CD14-positive monocyte (primary cell): Measurements from ENCODE around the gene ANKRD60. TPM values are rescaled to one million over a fixed set of nuclear protein-coding genes. Genes with fewer than 3 reads are reported as not detected.

Experiments used
- DNase-seq, 3 donors: peaks; one replicate each; pipeline ENCODE4 v3.0.0-alpha.2; 2011 to 2022
- H2AFZ ChIP-seq: 2 replicates; pipeline ENCODE4 v1.6.0; 2012; ENCODE audit warnings: mild to moderate bottlenecking, low read depth, low read length, inconsistent platforms; ENCODE audit not compliant: insufficient read depth, poor library complexity, severe bottlenecking
- H3K27ac ChIP-seq, 2 donors: 1 replicate in 1 of 2; 2 replicates in 1 of 2; pipeline ENCODE4 v1.5.1; 2012 to 2013; ENCODE audit warnings: low read length in 2 of 2, control low read depth in 1 of 2, inconsistent platforms in 1 of 2, low read depth in 1 of 2, mild to moderate bottlenecking in 1 of 2
- H3K27me3 ChIP-seq, 2 donors: one replicate each; pipeline versions ENCODE4 v1.6.0 to v1.6.1; 2011 to 2013; ENCODE audit warnings: low read length in 2 of 2; ENCODE audit not compliant: control insufficient read depth in 2 of 2, insufficient read depth in 2 of 2
- H3K36me3 ChIP-seq, 2 donors: replicated peaks in 1 of 2; 1 replicate in 1 of 2; 2 replicates in 1 of 2; pipeline versions ENCODE4 v1.5.1 to v1.6.1; 2012 to 2013; ENCODE audit warnings: low read length in 2 of 2, control low read depth in 1 of 2, inconsistent platforms in 1 of 2, mild to moderate bottlenecking in 1 of 2; ENCODE audit not compliant: insufficient read depth in 2 of 2, control insufficient read depth in 1 of 2
- H3K4me1 ChIP-seq, 2 donors: 1 replicate in 1 of 2; 2 replicates in 1 of 2; pipeline versions ENCODE4 v1.5.1 to v1.6.1; 2012 to 2013; ENCODE audit warnings: low read length in 2 of 2, control low read depth in 1 of 2, inconsistent platforms in 1 of 2, mild to moderate bottlenecking in 1 of 2, moderate library complexity in 1 of 2; ENCODE audit not compliant: insufficient read depth in 2 of 2, control insufficient read depth in 1 of 2
- H3K4me2 ChIP-seq: replicated peaks from 2 replicates; pipeline ENCODE3; 2012; ENCODE audit warnings: low read length, moderate library complexity, mild to moderate bottlenecking; ENCODE audit not compliant: poor library complexity, severe bottlenecking; ENCODE audit errors: extremely low read depth
- H3K4me3 ChIP-seq, 3 experiments: fragments of 200-600 bp in 1 of 3; sonication (generic) in 1 of 3; replicated peaks in 1 of 3; 1 replicate in 2 of 3; 2 replicates in 1 of 3; pipeline ENCODE4 v1.5.1; 2011 to 2013; ENCODE audit warnings: low read length in 3 of 3, mild to moderate bottlenecking in 3 of 3, control low read depth in 2 of 3, low read depth in 2 of 3, inconsistent platforms in 1 of 3, moderate library complexity in 1 of 3
- H3K79me2 ChIP-seq: 2 replicates; pipeline ENCODE4 v1.6.0; 2012; ENCODE audit warnings: mild to moderate bottlenecking, control low read depth, inconsistent platforms, low read length, moderate library complexity; ENCODE audit not compliant: insufficient read depth
- H3K9ac ChIP-seq: 2 replicates; pipeline ENCODE4 v1.6.0; 2017; ENCODE audit warnings: low read length, mild to moderate bottlenecking; ENCODE audit not compliant: insufficient read depth, poor library complexity, severe bottlenecking
- H3K9me3 ChIP-seq, 2 donors: replicated peaks in 1 of 2; 1 replicate in 1 of 2; 2 replicates in 1 of 2; pipeline versions ENCODE4 v1.5.1 to v1.6.1; 2012 to 2013; ENCODE audit warnings: low read length in 2 of 2, control low read depth in 1 of 2; ENCODE audit not compliant: control insufficient read depth in 1 of 2, insufficient read depth in 1 of 2
- H4K20me1 ChIP-seq: 2 replicates; pipeline ENCODE4 v1.6.0; 2012; ENCODE audit warnings: mild to moderate bottlenecking, low read length, control low read depth, moderate library complexity; ENCODE audit not compliant: insufficient read depth
- H3K27ac Mint-ChIP-seq, 7 donors: one replicate each; pipeline ENCODE4 v1.8.0; 2020; ENCODE audit warnings: mild to moderate bottlenecking in 7 of 7, mixed read lengths in 7 of 7, moderate library complexity in 6 of 7, inconsistent platforms in 2 of 7
- H3K27me3 Mint-ChIP-seq, 3 donors: one replicate each; pipeline ENCODE4 v1.8.0; 2021 to 2022; ENCODE audit warnings: low read depth in 3 of 3, mild to moderate bottlenecking in 3 of 3, mixed read lengths in 3 of 3, moderate library complexity in 3 of 3, inconsistent platforms in 1 of 3
- H3K36me3 Mint-ChIP-seq, 2 donors: one replicate each; pipeline ENCODE4 v1.8.0; 2020; ENCODE audit warnings: mixed read lengths in 2 of 2, inconsistent platforms in 1 of 2, mild to moderate bottlenecking in 1 of 2
- H3K4me1 Mint-ChIP-seq: one replicate; pipeline ENCODE4 v1.8.0; 2020; ENCODE audit warnings: mild to moderate bottlenecking, mixed read lengths
- H3K4me3 Mint-ChIP-seq, 2 donors: one replicate each; pipeline ENCODE4 v1.8.0; 2020; ENCODE audit warnings: mild to moderate bottlenecking in 2 of 2, mixed read lengths in 2 of 2, moderate library complexity in 1 of 2
- H3K9me3 Mint-ChIP-seq, 7 donors: one replicate each; pipeline ENCODE4 v1.8.0; 2020 to 2022; ENCODE audit warnings: mixed read lengths in 7 of 7, mild to moderate bottlenecking in 6 of 7, moderate library complexity in 6 of 7, inconsistent platforms in 2 of 7
- CTCF ChIP-seq: fragments of 200-600 bp; IDR thresholded peaks from one replicate; pipeline ENCODE4 v1.8.0; 2022; ENCODE audit warnings: antibody characterized with exemption, mild to moderate bottlenecking
- WGBS: methylation state at CpG from one replicate; pipeline ENCODE4 v1.1.5; 2013; ENCODE audit warnings: missing lambda C conversion rate; ENCODE audit not compliant: insufficient coverage; 5-methylcytosine and 5-hydroxymethylcytosine counted together
- intact Hi-C, 2 donors: fragments of 100-400 bp; cut with micrococcal nuclease; formaldehyde crosslinking; loops; one replicate each; pipeline versions ENCODE4 v1.15.0 to v1.15.1; 2023
- polyA plus RNA-seq, 3 donors: library from polyadenylated mRNA; depleted of rRNA in 1 of 3; unstranded in 2 of 3; stranded (reverse) in 1 of 3; fragments of 300-500 nt in 2 of 3; fragments of >200 nt in 1 of 3; fragmentation: Illumina TruSeq in 2 of 3; gene quantifications; 1 replicate in 2 of 3; 2 replicates in 1 of 3; pipeline ENCODE4 v1.2.3, GENCODE V29; 2012 to 2021

The ANKRD60 gene
- polyA plus RNA-seq, 3 donors: not detected

GRCh38 chr20:58277578-58278472, 49.4 kb upstream of the ANKRD60 start:
- WGBS: 100% methylated on average over 1 of the region's 4 CpGs
- no peak for DNase-seq
- no peak for TF ChIP-seq CTCF

GRCh38 chr20:58277107-58277506, 48.7 kb upstream of the ANKRD60 start:
- WGBS: no CpG with 5 or more reads among the region's 2 CpGs
- peaks cover 0 to 9% (median 5%) of the 10 kb centered on the region in 7 donors for H3K9me3 Mint-ChIP-seq
- no peaks in the 10 kb centered on the region for H3K9me3 ChIP-seq
- peaks cover 70% of the 10 kb centered on the region for H4K20me1 ChIP-seq
- no peaks in the 10 kb centered on the region for H3K79me2 ChIP-seq
- no peak for DNase-seq
- H2AFZ ChIP-seq: no peak overlapping the region
- H3K27me3 ChIP-seq: no peaks in the 10 kb centered on the region
- H3K4me2 ChIP-seq: no peak overlapping the region
- intact Hi-C loops: no loop called here
- TF ChIP-seq CTCF: no peak
- no peak overlapping the region for H3K4me3 ChIP-seq
- H3K4me1 ChIP-seq: no peaks in the 10 kb centered on the region
- no peak overlapping the region for H3K9ac ChIP-seq
- H3K27ac Mint-ChIP-seq: no peak overlapping the region
- no peak overlapping the region for H3K27ac ChIP-seq
- peaks cover 41 to 55% of the 10 kb centered on the region in 2 donors for H3K36me3 Mint-ChIP-seq
- peaks cover 0 to 1% (median 0%) of the 10 kb centered on the region in 3 donors for H3K27me3 Mint-ChIP-seq
- no peaks in the 10 kb centered on the region for H3K4me1 Mint-ChIP-seq
- peaks cover under 1 to 34% of the 10 kb centered on the region in 2 donors for H3K36me3 ChIP-seq
- H3K4me3 Mint-ChIP-seq: no peak overlapping the region

More at GRCh38 chr20:58277578-58278472, 49.4 kb upstream of the ANKRD60 start:
- Mint-ChIP-seq H3K4me1 (no peaks in the 10 kb centered on the region), H3K4me3 (no peak overlapping the region), H3K27ac (peak overlapping the region in 1 of 7 donors; percentile 5), H3K36me3 (peaks cover 40 to 54% of the 10 kb centered on the region in 2 donors), H3K9me3 (peaks cover 0 to 9% (median 5%) of the 10 kb centered on the region in 7 donors), H3K27me3 (peaks cover 0 to 1% (median 0%) of the 10 kb centered on the region in 3 donors)
- Histone ChIP-seq H3K4me1 (no peaks in the 10 kb centered on the region), H3K27ac (no peak overlapping the region), H3K4me2 (no peak overlapping the region), H3K36me3 (peaks cover 0 to 30% of the 10 kb centered on the region in 2 donors), H3K4me3 (no peak overlapping the region), H4K20me1 (peaks cover 73% of the 10 kb centered on the region), H3K9me3 (no peaks in the 10 kb centered on the region), H3K9ac (no peak overlapping the region), H2AFZ (no peak overlapping the region), H3K79me2 (no peaks in the 10 kb centered on the region), H3K27me3 (no peaks in the 10 kb centered on the region)
- intact Hi-C loops: no loop called here
